Stimulated activated CD8-positive, alpha-beta memory T cell treated with anti-CD3 and anti-CD28 coated beads, Interleukin-7, amount 100 ng/mL, for 24 hours (primary cell): ENCODE results near the gene ZNF556.

Experiments
- DNase-seq: peaks from one replicate; pipeline ENCODE4 v3.0.0-alpha.2; 2020; ENCODE audit warnings: low read depth

ZNF556 gene

DNA sequence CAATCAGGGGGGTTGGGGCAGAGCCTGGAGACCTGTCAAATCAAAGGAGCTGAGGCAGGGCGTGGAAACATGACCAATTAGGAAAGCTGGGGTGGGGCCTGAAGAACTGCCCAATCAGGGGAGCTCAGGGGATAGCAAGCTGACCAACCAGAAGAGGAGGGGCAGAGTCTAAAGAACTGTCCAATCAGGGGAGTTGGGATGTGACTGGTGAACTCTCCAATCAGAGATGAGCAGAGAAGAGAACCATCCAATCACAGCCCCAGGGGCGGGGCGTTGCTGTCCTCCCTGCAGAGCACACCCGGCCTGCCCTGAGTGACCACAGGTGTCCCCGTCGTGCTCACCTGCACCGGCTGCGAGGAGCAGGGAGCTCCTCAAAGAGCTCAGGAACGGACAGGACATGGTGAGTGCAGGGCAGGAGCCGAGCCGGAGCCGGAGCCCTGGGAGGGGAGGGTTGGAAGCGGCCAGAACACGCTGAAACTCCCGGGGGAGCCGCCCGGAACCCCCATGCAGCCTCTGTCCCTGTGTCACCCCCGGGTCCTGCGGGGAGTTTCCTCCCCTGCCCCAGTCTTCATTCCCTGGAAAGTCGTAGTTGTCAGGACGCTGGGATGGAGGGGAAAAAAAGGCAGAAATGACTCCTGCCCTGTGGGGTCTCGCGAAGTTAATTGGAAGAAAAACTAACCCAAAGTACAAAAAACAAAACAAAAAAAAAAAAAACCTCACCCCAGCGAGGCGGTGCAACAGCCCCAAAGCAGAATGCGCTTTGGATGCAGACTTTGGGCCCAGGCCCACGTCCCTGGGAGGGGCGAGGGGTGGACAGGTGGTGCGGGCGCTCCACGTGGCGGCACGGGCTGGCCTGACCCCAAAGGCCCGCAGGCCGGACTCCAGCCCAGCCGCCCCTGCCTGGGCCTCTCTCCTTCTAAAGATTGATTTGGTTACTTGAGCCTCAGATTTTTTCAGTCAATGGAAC lies at the start of gene ZNF556:
ZNF556 (plus strand) TSS at position 311 of the 967 bp plus-strand sequence; CDS start at position 398, 87 bp downstream.
- no peak for DNase-seq

DNA sequence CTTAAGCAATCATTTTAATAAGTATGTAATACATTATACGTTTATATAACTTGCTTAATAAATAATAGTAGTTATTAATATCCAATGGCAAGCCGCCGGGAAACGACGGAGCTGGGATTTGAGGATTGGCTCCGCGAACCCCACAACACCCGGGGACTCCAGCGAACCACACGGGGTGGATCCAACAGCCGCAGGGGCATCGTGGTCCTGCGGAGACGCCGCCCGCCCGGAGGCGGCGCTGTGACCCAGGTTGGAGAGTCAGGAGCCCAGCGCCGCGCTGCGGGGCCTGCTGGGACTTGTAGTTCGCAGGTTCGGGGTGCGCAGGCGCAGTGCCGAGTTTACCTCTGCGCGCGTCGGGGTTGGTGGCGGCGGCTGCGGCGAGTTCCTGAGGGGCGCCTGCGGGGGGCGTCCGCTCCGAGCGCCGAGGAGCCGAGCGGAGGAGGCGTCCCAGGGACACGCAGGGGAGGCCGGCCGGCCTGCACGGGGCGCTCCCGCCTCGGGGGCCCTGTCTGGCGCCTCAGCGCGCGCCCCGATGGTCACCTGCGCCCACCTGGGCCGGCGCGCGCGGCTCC lies 47.5 kb upstream of the ZNF556 start, which contains the start of gene ZNF554:
ZNF554 (plus strand) TSS at position 329 of the 572 bp plus-strand sequence; CDS start at position 533, 204 bp downstream.
- peak; percentile 93 for DNase-seq

GRCh38 chr19:2820112-2820702 lies 46.9 kb upstream of the ZNF556 start:
- no peak for DNase-seq

GRCh38 chr19:2822846-2823245 lies 44.3 kb upstream of the ZNF556 start:
- DNase-seq: no peak

GRCh38 chr19:2823646-2824045 lies 43.5 kb upstream of the ZNF556 start:
- no peak for DNase-seq

DNA sequence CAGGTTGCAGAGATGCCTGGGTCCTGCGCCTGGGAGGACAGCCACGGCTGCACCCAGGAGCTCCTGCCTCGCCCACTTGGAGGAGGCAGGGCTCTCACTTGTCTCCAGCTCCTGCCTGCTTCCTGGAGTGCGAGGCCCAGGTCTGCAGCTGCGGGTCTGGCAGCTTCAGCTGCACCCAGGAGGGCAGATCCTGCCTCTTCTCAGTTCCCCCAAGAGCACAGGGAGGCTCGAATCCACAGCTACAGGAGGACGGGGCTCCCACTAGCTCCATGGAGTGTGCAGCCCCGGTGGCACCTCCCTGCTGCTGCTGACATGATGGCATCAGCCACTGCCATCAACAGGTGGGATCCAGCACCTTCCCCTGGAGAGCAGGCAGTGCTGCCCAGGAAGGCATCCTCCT lies 43.0 kb upstream of the ZNF556 start:
- DNase-seq: no peak

- no peak for DNase-seq
Observed at GRCh38 chr19:2827022-2827421, 40.1 kb upstream of the ZNF556 start.

GRCh38 chr19:2827840-2828489 lies 39.2 kb upstream of the ZNF556 start:
- no peak for DNase-seq

DNA sequence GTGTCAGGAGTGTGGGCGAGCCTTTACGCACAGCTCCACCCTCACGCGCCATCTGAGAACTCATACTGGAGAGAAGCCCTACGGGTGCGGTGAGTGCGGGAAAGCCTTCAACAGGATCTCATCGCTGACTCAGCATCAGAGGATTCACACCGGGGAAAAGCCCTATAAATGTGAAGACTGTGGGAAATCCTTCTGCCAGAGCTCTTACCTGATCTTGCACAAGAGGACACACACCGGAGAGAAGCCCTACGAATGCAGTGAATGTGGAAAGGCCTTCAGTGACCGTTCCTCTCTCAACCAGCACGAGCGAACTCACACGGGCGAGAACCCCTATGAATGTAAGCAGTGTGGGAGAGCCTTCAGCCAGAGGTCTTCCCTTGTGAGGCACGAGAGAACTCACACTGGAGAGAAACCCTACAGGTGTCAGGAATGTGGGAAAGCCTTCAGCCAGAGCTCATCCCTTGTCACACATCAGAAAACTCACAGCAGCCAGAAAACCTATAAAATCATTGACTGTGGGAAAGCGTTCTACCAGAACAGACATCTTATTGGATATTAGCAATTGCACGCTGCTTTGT lies 32.8 kb upstream of the ZNF556 start:
- no peak for DNase-seq

GRCh38 chr19:2837430-2837829 lies 29.7 kb upstream of the ZNF556 start:
- DNase-seq: no peak

- DNase-seq: peak; percentile 96
Observed at GRCh38 chr19:2840794-2841791, 26.0 kb upstream of the ZNF556 start, which contains the start of gene ZNF555. ZNF555 (plus strand) TSS chr19:2841475; CDS start chr19:2841573, 98 bp downstream.

DNA sequence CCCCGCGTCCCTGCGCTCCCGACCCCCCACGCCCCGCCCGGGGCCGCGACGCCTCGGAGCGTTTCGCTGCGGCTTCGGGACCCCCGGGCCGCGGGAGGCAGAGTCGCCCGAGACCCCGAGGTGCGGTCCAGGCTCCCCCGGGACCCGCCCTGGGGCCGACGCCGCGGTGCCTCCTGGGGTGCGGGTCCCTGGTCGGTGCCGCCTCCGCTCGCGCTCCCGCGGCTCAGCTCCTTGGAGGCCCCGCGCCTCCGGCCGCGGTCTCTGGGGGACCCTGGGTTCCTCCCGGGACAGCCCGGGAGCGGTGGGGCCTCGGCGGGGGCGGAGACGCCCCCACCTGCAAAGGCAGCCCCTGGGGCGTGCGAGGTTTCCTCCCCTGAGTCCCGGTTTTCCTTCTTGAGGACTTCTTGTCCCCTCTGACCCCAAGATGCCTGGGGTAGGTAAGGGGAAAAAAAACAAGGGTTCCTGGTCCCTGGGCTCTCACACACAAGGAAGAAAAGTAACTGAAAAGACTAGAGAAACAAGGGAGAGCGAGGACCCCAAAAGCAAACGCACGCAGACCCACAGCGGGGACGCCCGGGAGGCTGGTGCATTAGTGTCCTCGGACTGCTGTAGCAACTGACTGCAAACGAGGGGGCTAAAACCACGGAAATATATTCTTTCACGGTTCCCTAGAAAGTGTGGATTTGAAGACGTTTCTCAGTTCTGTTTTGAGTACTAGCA lies 25.1 kb upstream of the ZNF556 start:
- no peak for DNase-seq

DNA sequence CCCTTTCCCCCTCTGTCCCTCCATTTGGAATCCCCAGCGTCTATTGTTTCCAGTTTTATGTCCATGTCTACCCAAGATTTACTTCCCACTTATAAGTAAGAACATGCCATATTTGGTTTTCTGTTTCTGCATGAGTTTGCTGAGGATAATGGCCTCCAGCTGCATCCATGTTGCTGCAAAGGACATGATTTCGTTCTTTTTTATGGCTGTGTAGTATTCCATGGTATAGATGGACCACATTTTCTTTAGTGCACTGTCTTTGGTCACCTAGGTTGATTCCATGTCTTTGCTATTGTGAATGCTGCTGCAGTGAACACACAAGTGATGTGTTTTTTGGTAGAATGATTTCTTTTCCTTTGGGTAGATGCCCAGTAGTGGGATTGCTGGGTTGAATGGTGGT lies 22.0 kb upstream of the ZNF556 start:
- no peak for DNase-seq

GRCh38 chr19:2846180-2846894 lies 20.8 kb upstream of the ZNF556 start:
- DNase-seq: no peak

GRCh38 chr19:2847507-2847906 lies 19.6 kb upstream of the ZNF556 start:
- no peak for DNase-seq

- no peak for DNase-seq
Observed at GRCh38 chr19:2848616-2849015, 18.5 kb upstream of the ZNF556 start.

DNA sequence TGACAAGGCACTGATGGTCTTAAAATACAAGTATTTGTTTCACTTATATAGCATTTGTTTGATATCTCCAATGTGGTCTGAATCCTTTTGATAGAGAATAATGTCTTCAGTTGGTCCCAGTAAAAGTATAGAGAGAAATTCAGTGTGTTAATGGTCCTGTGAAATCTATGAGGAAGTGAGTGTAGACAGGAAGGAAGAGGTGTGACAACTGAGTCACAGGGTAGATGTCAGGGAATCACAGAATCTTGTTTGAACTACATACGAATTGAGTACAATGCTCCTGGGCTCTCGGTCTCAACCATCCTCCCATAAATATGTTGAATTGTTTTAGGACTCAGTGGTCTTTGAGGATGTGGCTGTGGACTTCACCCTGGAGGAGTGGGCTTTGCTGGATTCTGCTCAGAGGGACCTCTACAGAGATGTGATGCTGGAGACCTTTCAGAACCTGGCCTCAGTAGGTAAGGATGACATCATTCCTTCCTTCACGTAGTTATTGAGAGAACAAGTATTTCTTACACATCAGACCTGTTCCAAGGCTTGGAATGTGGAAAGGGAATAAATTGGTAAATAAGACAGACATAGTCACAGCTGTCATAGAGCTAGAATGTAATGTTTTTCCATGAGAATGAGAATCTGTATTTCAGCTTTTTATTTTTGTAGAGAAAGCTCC lies 16.7 kb upstream of the ZNF556 start:
- DNase-seq: no peak

GRCh38 chr19:2852598-2852997 lies 14.5 kb upstream of the ZNF556 start:
- no peak for DNase-seq
